NCI-H774 (cell line): ENCODE data around the gene DUS2.
"Not testable (repeated sequence)": the region's sequence is repeated elsewhere in the genome, so short reads cannot be mapped to it uniquely, and the experiment has no call there.

Experiments used
- DNase-seq: peaks from one replicate; lab custom pipeline; 2025; lab: John Stamatoyannopoulos, UW

DUS2 gene

GRCh38 chr16:68091380-68092261 is 68.5 kb downstream of the DUS2 start:
- no peak for DNase-seq

GRCh38 chr16:68092275-68092674 is 69.2 kb downstream of the DUS2 start:
- DNase-seq, result not testable (repeated sequence)

GRCh38 chr16:68093816-68094613 is 70.9 kb downstream of the DUS2 start:
- DNase-seq, result no peak

- DNase-seq, result no peak
Measured at GRCh38 chr16:68094614-68094934, 71.5 kb downstream of the DUS2 start.

GRCh38 chr16:68096491-68096890 is 73.4 kb downstream of the DUS2 start:
- no peak for DNase-seq

GRCh38 chr16:68097088-68097487 is 74.0 kb downstream of the DUS2 start:
- no peak for DNase-seq

GRCh38 chr16:68097895-68098294 is 74.8 kb downstream of the DUS2 start:
- no peak for DNase-seq

GRCh38 chr16:68100488-68100887 is 77.4 kb downstream of the DUS2 start:
- DNase-seq, result no peak

- no peak for DNase-seq
Measured at GRCh38 chr16:68105611-68106010, 82.5 kb downstream of the DUS2 start.

GRCh38 chr16:68107230-68107928 is 84.3 kb downstream of the DUS2 start:
- not testable (repeated sequence) for DNase-seq

GRCh38 chr16:68109156-68109555 is 86.1 kb downstream of the DUS2 start:
- not testable (repeated sequence) for DNase-seq

GRCh38 chr16:68110611-68111010 is 87.5 kb downstream of the DUS2 start:
- not testable (repeated sequence) for DNase-seq

GRCh38 chr16:68111379-68111778 is 88.3 kb downstream of the DUS2 start:
- DNase-seq, result no peak

GRCh38 chr16:68113059-68113761 is 90.1 kb downstream of the DUS2 start:
- no peak for DNase-seq

GRCh38 chr16:68113765-68114240 is 90.7 kb downstream of the DUS2 start:
- DNase-seq, result no peak

GRCh38 chr16:68114939-68115338 is 91.9 kb downstream of the DUS2 start:
- not testable (repeated sequence) for DNase-seq

GRCh38 chr16:68115851-68116250 is 92.8 kb downstream of the DUS2 start:
- no peak for DNase-seq

GRCh38 chr16:68116256-68116867 is 93.3 kb downstream of the DUS2 start:
- no peak for DNase-seq

- DNase-seq, result no peak
Measured at GRCh38 chr16:68117884-68118283, 94.8 kb downstream of the DUS2 start.

- not testable (repeated sequence) for DNase-seq
Measured at GRCh38 chr16:68118954-68119353, 95.9 kb downstream of the DUS2 start.

GRCh38 chr16:68120496-68120895 is 97.4 kb downstream of the DUS2 start:
- DNase-seq, result not testable (repeated sequence)
